Erythroblast (primary cell): Measurements from ENCODE around the gene RAMP1.

Source experiments
- GATA1 ChIP-seq: IDR thresholded peaks from 2 replicates; pipeline ENCODE4 v1.6.1; 2011; ENCODE audit warnings: low read depth, mild to moderate bottlenecking, control low read depth, low read length, moderate library complexity
- POLR2A ChIP-seq: IDR thresholded peaks from 2 replicates; pipeline ENCODE4 v1.6.1; 2011; ENCODE audit warnings: mild to moderate bottlenecking, low read length

DNA sequence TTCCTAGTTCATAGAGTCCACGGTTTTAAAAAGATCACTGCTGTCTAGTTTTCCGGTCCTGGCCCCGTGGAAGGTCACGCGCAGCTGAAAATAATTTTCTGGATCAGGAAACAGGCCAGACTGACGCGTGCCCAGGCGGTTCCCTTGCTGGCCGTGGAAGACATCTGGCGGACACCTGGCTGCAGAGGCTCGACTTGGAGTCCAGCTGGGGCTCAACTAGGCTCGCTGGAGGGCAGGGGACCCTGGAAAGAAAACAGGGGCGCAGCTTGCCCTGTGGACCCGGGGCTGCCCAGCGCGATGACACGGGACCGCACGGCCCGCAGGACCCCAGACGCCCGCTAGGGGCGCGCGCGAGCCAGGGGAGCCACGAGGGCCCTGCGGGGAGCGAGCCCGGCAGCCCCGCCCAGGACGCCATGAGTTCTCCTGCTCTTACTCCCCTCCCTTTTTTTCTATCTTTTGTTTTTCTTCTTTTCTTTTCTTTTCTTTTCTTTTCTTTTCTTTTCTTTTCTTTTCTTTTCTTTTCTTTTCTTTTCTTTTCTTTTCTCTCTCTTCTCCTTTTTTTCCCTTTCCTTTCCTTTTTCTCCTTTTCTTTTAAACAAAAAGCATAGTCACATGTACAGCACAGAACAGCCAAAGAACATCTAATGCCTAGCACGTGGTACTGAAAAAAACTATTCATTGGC is 64.2 kb downstream of the RAMP1 start:
- no peak for TF ChIP-seq POLR2A
- no peak for TF ChIP-seq GATA1
